WTC11 (cell line): ENCODE data around the gene NEBL. TPM values are rescaled to one million over a fixed set of nuclear protein-coding genes. Genes with fewer than 3 reads are reported as not detected.

Experiments
- ATAC-seq: fragments of 200-7000 bp; cut with Tn5 transposase; 2 replicates; pipeline ENCODE4 v1.10.0; 2021; ENCODE audit warnings: mild to moderate bottlenecking, moderate library complexity
- CTCF ChIA-PET: fragments of 300-600 bp; sonication (Branson Sonifier 250); formaldehyde crosslinking; loops from one replicate; lab custom pipeline; 2021; ENCODE audit warnings: antibody characterized with exemption; lab: Charles Lee
- POLR2A ChIA-PET: fragments of 350-600 bp; sonication (Branson Sonifier 250); formaldehyde crosslinking; loops from one replicate; lab custom pipeline; 2021; ENCODE audit warnings: antibody characterized with exemption; lab: Charles Lee
- DNase-seq: peaks from one replicate; pipeline ENCODE4 v3.0.0; 2021; ENCODE audit warnings: low spot score
- H3K27ac Mint-ChIP-seq: 2 replicates; pipeline ENCODE4 v1.8.0; 2021; ENCODE audit warnings: mixed read lengths
- H3K27me3 Mint-ChIP-seq: 2 replicates; pipeline ENCODE4 v1.8.0; 2021; ENCODE audit warnings: low read depth, mild to moderate bottlenecking, moderate library complexity, mixed read lengths
- H3K36me3 Mint-ChIP-seq: 2 replicates; pipeline ENCODE4 v1.8.0; 2021; ENCODE audit warnings: mixed read lengths
- H3K4me1 Mint-ChIP-seq: 2 replicates; pipeline ENCODE4 v1.8.0; 2022; ENCODE audit warnings: mixed read lengths
- H3K4me3 Mint-ChIP-seq: 2 replicates; pipeline ENCODE4 v1.8.0; 2021; ENCODE audit warnings: mild to moderate bottlenecking, moderate library complexity, mixed read lengths
- H3K9me3 Mint-ChIP-seq: 2 replicates; pipeline ENCODE4 v1.8.0; 2021; ENCODE audit warnings: mixed read lengths
- ARID4B ChIP-seq: sonication (generic); formaldehyde crosslinking; IDR thresholded peaks from 2 replicates; pipeline ENCODE4 v1.8.0; 2023; ENCODE audit warnings: missing genetic modification reagents, mild to moderate bottlenecking, borderline replicate concordance
- ATF3 ChIP-seq: sonication (generic); formaldehyde crosslinking; conservative IDR thresholded peaks from 2 replicates; pipeline ENCODE4 v1.8.1; 2022; ENCODE audit warnings: mild to moderate bottlenecking, missing genetic modification reagents
- CREB1 ChIP-seq: sonication (generic); formaldehyde crosslinking; IDR thresholded peaks from 2 replicates; pipeline ENCODE4 v1.8.0; 2023; ENCODE audit warnings: mild to moderate bottlenecking, missing genetic modification reagents
- CTCF ChIP-seq: fragments of 200-600 bp; IDR thresholded peaks from 2 replicates; pipeline ENCODE4 v1.8.0; 2022; ENCODE audit warnings: antibody characterized with exemption
- GRHL2 ChIP-seq: fragments of 250-450 bp; sonication (Bioruptor Pico); IDR thresholded peaks from 2 replicates; pipeline ENCODE4 v1.8.0; 2022; ENCODE audit warnings: mild to moderate bottlenecking, moderate library complexity; ENCODE audit not compliant: insufficient replicate concordance, severe bottlenecking
- JAZF1 ChIP-seq: fragments of 250-450 bp; sonication (Bioruptor Pico); IDR thresholded peaks from 2 replicates; pipeline ENCODE4 v1.9.0; 2021; ENCODE audit warnings: moderate library complexity, mild to moderate bottlenecking, inconsistent platforms
- KAT7 ChIP-seq: sonication (generic); formaldehyde crosslinking; IDR thresholded peaks from 2 replicates; pipeline ENCODE4 v1.8.1; 2023; ENCODE audit warnings: missing genetic modification reagents, mild to moderate bottlenecking, borderline replicate concordance
- MLX ChIP-seq: sonication (generic); formaldehyde crosslinking; IDR thresholded peaks from 2 replicates; pipeline ENCODE4 v1.8.1; 2023; ENCODE audit warnings: mild to moderate bottlenecking, missing genetic modification reagents, moderate library complexity
- NFATC4 ChIP-seq: fragments of 250-450 bp; sonication (Bioruptor Pico); IDR thresholded peaks from 2 replicates; pipeline ENCODE4 v1.9.0; 2021; ENCODE audit warnings: mild to moderate bottlenecking
- SMAD4 ChIP-seq: sonication (generic); formaldehyde crosslinking; IDR thresholded peaks from 2 replicates; pipeline ENCODE4 v1.8.0; 2022; ENCODE audit warnings: mild to moderate bottlenecking, missing genetic modification reagents
- SP1 ChIP-seq: sonication (generic); formaldehyde crosslinking; conservative IDR thresholded peaks from 2 replicates; pipeline ENCODE4 v1.8.1; 2022; ENCODE audit warnings: missing genetic modification reagents
- TEAD4 ChIP-seq: sonication (generic); formaldehyde crosslinking; IDR thresholded peaks from 2 replicates; pipeline ENCODE4 v1.8.0; 2022; ENCODE audit warnings: mild to moderate bottlenecking, missing genetic modification reagents
- total RNA-seq: library from RNA; stranded (reverse); gene quantifications from 3 replicates; pipeline ENCODE4 v1.2.3, GENCODE V29; 2021
- TF ChIP-seq, protein P1 (sequence below): fragments of 250-450 bp; sonication (Bioruptor Pico); IDR thresholded peaks from 2 replicates; pipeline ENCODE4 v1.9.0; 2021; ENCODE audit warnings: mild to moderate bottlenecking
- TF ChIP-seq, protein P2 (sequence below): sonication (generic); formaldehyde crosslinking; IDR thresholded peaks from 2 replicates; pipeline ENCODE4 v1.8.1; 2022; ENCODE audit warnings: mild to moderate bottlenecking, moderate library complexity, missing genetic modification reagents

Gene NEBL
- total RNA-seq, 1 experiment from 2014 or later = 8.9 TPM

DNA sequence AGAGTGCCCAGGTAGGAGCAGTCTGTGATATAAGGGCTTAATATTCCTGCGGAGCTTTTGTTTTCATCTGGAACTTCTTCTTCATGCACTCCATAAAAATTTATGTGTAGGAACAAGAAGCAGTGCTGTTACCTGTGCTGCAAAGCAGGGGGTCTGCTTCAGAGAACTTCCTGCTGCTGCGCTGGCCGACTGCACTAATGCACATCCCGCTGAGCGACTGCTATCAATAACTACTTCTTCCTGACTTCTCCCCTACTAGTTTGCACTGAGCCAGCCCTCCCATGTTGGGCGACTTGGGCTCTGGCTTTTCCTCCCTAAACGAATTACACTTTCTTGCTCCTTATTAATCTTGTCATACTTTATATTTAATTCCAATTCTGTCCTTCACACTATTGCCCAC lies 150.3 kb downstream of the NEBL start:
- ChIA-PET POLR2A (no interaction called here), CTCF (no interaction called here)
- Mint-ChIP-seq H3K27ac (no peak overlapping the region), H3K4me1 (peaks cover 10% of the 10 kb centered on the region), H3K36me3 (peaks cover 21% of the 10 kb centered on the region), H3K4me3 (no peak overlapping the region), H3K9me3 (peaks cover 29% of the 10 kb centered on the region), H3K27me3 (no peaks in the 10 kb centered on the region)
- TF ChIP-seq CREB1 (CRISPR knock-in tag) (no peak), GRHL2 (CRISPR knock-in tag) (no peak)
- DNase-seq = no peak
- ATAC-seq = no peak

DNA sequence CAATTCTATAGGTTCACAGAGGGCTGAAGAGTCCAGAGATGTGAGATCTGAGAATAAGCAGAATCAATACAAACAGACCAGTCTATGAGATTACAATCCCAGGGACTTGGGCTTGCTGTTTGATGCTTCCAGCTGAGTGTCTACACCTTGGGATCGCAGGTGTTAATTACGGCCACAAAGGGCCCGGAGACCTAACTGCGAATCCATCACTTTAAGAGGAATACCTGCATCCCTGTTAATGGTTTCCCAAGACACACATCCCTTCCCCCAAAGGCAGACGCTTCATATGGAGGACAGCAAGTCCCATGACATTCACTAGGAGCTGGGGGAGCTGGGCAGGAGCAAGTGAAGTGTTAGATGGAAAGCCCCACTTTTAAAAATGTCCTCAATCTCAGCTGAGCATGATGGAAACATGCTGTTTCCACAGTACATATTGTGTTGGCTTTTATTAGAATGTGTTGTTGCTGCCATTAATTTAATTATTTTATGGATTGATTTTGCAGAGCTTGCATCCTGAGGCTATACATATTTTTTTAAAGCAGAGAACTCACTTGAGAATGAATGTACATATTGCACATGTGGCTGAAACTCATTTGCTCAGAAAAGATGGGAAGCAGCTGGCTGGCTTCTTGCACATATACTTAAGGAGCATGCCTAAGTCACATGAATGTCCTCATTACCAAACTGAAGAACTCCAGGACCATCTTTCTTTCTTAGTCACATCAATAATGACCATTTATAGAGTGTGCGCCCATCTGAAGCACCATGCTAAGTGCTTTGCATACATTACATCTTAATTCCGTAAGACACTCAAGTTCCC lies 151.3 kb downstream of the NEBL start:
- no peak for TF ChIP-seq CTCF
- no peak for TF ChIP-seq SMAD4 (CRISPR knock-in tag)
- TF ChIP-seq, protein P1, sequence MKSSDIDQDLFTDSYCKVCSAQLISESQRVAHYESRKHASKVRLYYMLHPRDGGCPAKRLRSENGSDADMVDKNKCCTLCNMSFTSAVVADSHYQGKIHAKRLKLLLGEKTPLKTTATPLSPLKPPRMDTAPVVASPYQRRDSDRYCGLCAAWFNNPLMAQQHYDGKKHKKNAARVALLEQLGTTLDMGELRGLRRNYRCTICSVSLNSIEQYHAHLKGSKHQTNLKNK (CRISPR knock-in tag) = no peak
- no peak for TF ChIP-seq ATF3
- TF ChIP-seq, protein P2, sequence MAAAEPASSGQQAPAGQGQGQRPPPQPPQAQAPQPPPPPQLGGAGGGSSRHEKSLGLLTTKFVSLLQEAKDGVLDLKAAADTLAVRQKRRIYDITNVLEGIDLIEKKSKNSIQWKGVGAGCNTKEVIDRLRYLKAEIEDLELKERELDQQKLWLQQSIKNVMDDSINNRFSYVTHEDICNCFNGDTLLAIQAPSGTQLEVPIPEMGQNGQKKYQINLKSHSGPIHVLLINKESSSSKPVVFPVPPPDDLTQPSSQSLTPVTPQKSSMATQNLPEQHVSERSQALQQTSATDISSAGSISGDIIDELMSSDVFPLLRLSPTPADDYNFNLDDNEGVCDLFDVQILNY (CRISPR knock-in tag) = no peak
- TF ChIP-seq JAZF1 = no peak
- TF ChIP-seq KAT7 (CRISPR knock-in tag) = no peak
- no peak for TF ChIP-seq SP1 (CRISPR knock-in tag)
- TF ChIP-seq NFATC4 (CRISPR knock-in tag) = no peak
- no peak for TF ChIP-seq ARID4B (CRISPR knock-in tag)
- TF ChIP-seq MLX (CRISPR knock-in tag) = no peak
- TF ChIP-seq TEAD4 (CRISPR knock-in tag) = no peak
- H3K27me3 Mint-ChIP-seq = no peaks in the 10 kb centered on the region
- ChIA-PET POLR2A (no interaction called here), CTCF (no interaction called here)
- ATAC-seq (no peak), DNase-seq (no peak)
- no peak overlapping the region for H3K27ac Mint-ChIP-seq
- H3K4me3 Mint-ChIP-seq = no peak overlapping the region
- peaks cover 23% of the 10 kb centered on the region for H3K9me3 Mint-ChIP-seq
- H3K36me3 Mint-ChIP-seq = peaks cover 15% of the 10 kb centered on the region
- H3K4me1 Mint-ChIP-seq = peaks cover 12% of the 10 kb centered on the region
